ENCODE measurements around the gene MT1M.

The MT1M gene

GRCh38 chr16:56631197-56631596 is 1.3 kb upstream of the MT1M start:
- no peak for DNase-seq

- no peak for DNase-seq
Observed at GRCh38 chr16:56631832-56632155, 665 bp upstream of the MT1M start.

GRCh38 chr16:56632848-56633365 is 448 bp downstream of the MT1M start:
- no peak for DNase-seq

GRCh38 chr16:56633535-56633934 is 1.1 kb downstream of the MT1M start:
- DNase-seq: no peak

- DNase-seq: no peak
Observed at GRCh38 chr16:56634715-56635440, 2.4 kb downstream of the MT1M start.

GRCh38 chr16:56635441-56635967 is 3.0 kb downstream of the MT1M start:
- no peak for DNase-seq

GRCh38 chr16:56636616-56637413 is 4.4 kb downstream of the MT1M start:
- no peak for DNase-seq

- no peak for DNase-seq
Observed at GRCh38 chr16:56637814-56638750, 5.6 kb downstream of the MT1M start, which contains the start of gene MT1A. Gene MT1A (plus strand): TSS chr16:56638666. CDS start chr16:56638739, 73 bp downstream.

GRCh38 chr16:56639045-56639444 is 6.6 kb downstream of the MT1M start:
- DNase-seq: no peak

- no peak for DNase-seq
Observed at GRCh38 chr16:56640076-56640475, 7.6 kb downstream of the MT1M start.

GRCh38 chr16:56641166-56641565 is 8.7 kb downstream of the MT1M start:
- no peak for DNase-seq

GRCh38 chr16:56643080-56643778 is 10.8 kb downstream of the MT1M start:
- DNase-seq: no peak

GRCh38 chr16:56643833-56644232 is 11.4 kb downstream of the MT1M start:
- no peak for DNase-seq

- no peak for DNase-seq
Observed at GRCh38 chr16:56645311-56645710, 12.9 kb downstream of the MT1M start.

- no peak for DNase-seq
Observed at GRCh38 chr16:56645838-56646237, 13.4 kb downstream of the MT1M start.

- no peak for DNase-seq
Observed at GRCh38 chr16:56647641-56648431, 15.4 kb downstream of the MT1M start.

GRCh38 chr16:56649271-56649670 is 16.8 kb downstream of the MT1M start:
- DNase-seq: no peak

- no peak for DNase-seq
Observed at GRCh38 chr16:56649820-56650219, 17.4 kb downstream of the MT1M start.

- DNase-seq: no peak
Observed at GRCh38 chr16:56651586-56651985, 19.1 kb downstream of the MT1M start, which contains the start of gene MT1B. Gene MT1B (plus strand): TSS chr16:56651886. CDS start chr16:56651954, 68 bp downstream.

GRCh38 chr16:56652600-56652999 is 20.1 kb downstream of the MT1M start:
- no peak for DNase-seq

- DNase-seq: no peak
Observed at GRCh38 chr16:56653218-56653617, 20.8 kb downstream of the MT1M start.
